Activated naive CD4-positive, alpha-beta T cell treated with anti-CD3 and anti-CD28 coated beads for 36 hours (primary cell): ENCODE measurements around the gene TMEM89. TPM values are rescaled to one million over a fixed set of nuclear protein-coding genes. Genes with fewer than 3 reads are reported as not detected.

Source experiments
- CTCF ChIA-PET: fragments of 350-600 bp; sonication (Branson Sonifier 250); formaldehyde crosslinking; loops from one replicate; lab custom pipeline; 2021; ENCODE audit warnings: antibody characterized with exemption; lab: Charles Lee
- DNase-seq: peaks from one replicate; pipeline ENCODE4 v3.0.0-alpha.2; 2020
- H3K27ac Mint-ChIP-seq: one replicate; pipeline ENCODE4 v1.8.0; 2021; ENCODE audit warnings: mild to moderate bottlenecking, mixed read lengths
- H3K27me3 Mint-ChIP-seq: one replicate; pipeline ENCODE4 v1.8.0; 2021; ENCODE audit warnings: low read depth, mixed read lengths
- H3K36me3 Mint-ChIP-seq: one replicate; pipeline ENCODE4 v1.8.0; 2021; ENCODE audit warnings: low read depth, mixed read lengths
- H3K4me1 Mint-ChIP-seq: one replicate; pipeline ENCODE4 v1.8.0; 2021; ENCODE audit warnings: low read depth, mixed read lengths
- H3K4me3 Mint-ChIP-seq: one replicate; pipeline ENCODE4 v1.8.0; 2021; ENCODE audit warnings: mild to moderate bottlenecking, moderate library complexity, mixed read lengths
- H3K9me3 Mint-ChIP-seq: one replicate; pipeline ENCODE4 v1.8.0; 2021; ENCODE audit warnings: mixed read lengths
- intact Hi-C: fragments of 100-400 bp; cut with micrococcal nuclease; formaldehyde crosslinking; loops from one replicate; pipeline ENCODE4 v1.15.1; 2023
- total RNA-seq, 2 experiments: library from RNA; stranded (reverse); gene quantifications; one replicate each; pipeline ENCODE4 v1.2.3, GENCODE V29; 2021

The TMEM89 gene
- total RNA-seq, 2 experiments from 2014 or later: not detected

- Mint-ChIP-seq H3K27me3 (no peaks in the 10 kb centered on the region), H3K4me3 (no peak overlapping the region), H3K9me3 (no peaks in the 10 kb centered on the region), H3K4me1 (no peaks in the 10 kb centered on the region), H3K27ac (no peak overlapping the region), H3K36me3 (peaks cover 21% of the 10 kb centered on the region)
- no peak for DNase-seq
- intact Hi-C loops: no loop called here
- CTCF ChIA-PET: interaction anchor here (1.0 to 1.3 kb wide), 2 partner anchors 34 to 43 kb away, joined by 3 to 5 read pairs; partner anchors contain the start of gene SLC26A6
These were observed 20.0 kb downstream of the TMEM89 start for GRCh38 chr3:48601622-48601994.

- Mint-ChIP-seq H3K4me1 (no peaks in the 10 kb centered on the region), H3K9me3 (no peaks in the 10 kb centered on the region), H3K36me3 (peaks cover 19% of the 10 kb centered on the region), H3K27ac (no peak overlapping the region), H3K27me3 (no peaks in the 10 kb centered on the region), H3K4me3 (no peak overlapping the region)
- CTCF ChIA-PET: interaction anchor here (1.0 to 1.3 kb wide), 2 partner anchors 35 to 42 kb away, joined by 3 to 5 read pairs; partner anchors contain the start of gene SLC26A6
- intact Hi-C loops: no loop called here
- DNase-seq: no peak
These were observed 20.6 kb downstream of the TMEM89 start for GRCh38 chr3:48600711-48601621.

- H3K9me3 Mint-ChIP-seq: no peaks in the 10 kb centered on the region
- intact Hi-C loops: no loop called here
- CTCF ChIA-PET: interaction anchor here (0.6 kb wide), 1 partner anchor 192 kb away, joined by 3 read pairs; no protein-coding TSS in a partner anchor
- no peak overlapping the region for H3K4me3 Mint-ChIP-seq
- peaks cover 13% of the 10 kb centered on the region for H3K36me3 Mint-ChIP-seq
- H3K4me1 Mint-ChIP-seq: no peaks in the 10 kb centered on the region
- DNase-seq: no peak
- no peak overlapping the region for H3K27ac Mint-ChIP-seq
- H3K27me3 Mint-ChIP-seq: no peaks in the 10 kb centered on the region
These were observed 21.9 kb downstream of the TMEM89 start for GRCh38 chr3:48599509-48600285.

GRCh38 chr3:48599077-48599501 lies 22.5 kb downstream of the TMEM89 start:
- Mint-ChIP-seq H3K27me3 (peaks cover 5% of the 10 kb centered on the region), H3K9me3 (no peaks in the 10 kb centered on the region), H3K36me3 (peaks cover 11% of the 10 kb centered on the region), H3K4me1 (peaks cover 6% of the 10 kb centered on the region), H3K4me3 (no peak overlapping the region), H3K27ac (no peak overlapping the region)
- intact Hi-C loops: no loop called here
- DNase-seq: no peak
- CTCF ChIA-PET: interaction anchor here (0.6 kb wide), 1 partner anchor 191 kb away, joined by 3 read pairs; no protein-coding TSS in a partner anchor

- peaks cover 11% of the 10 kb centered on the region for H3K36me3 Mint-ChIP-seq
- DNase-seq: no peak
- H3K4me1 Mint-ChIP-seq: peaks cover 6% of the 10 kb centered on the region
- intact Hi-C loops: no loop called here
- H3K27me3 Mint-ChIP-seq: peaks cover 7% of the 10 kb centered on the region
- no peak overlapping the region for H3K27ac Mint-ChIP-seq
- no peak overlapping the region for H3K4me3 Mint-ChIP-seq
- CTCF ChIA-PET: interaction anchor here (0.6 kb wide), 1 partner anchor 191 kb away, joined by 3 read pairs; no protein-coding TSS in a partner anchor
- H3K9me3 Mint-ChIP-seq: no peaks in the 10 kb centered on the region
These were observed 23.1 kb downstream of the TMEM89 start for GRCh38 chr3:48598323-48599076.

- intact Hi-C loops: no loop called here
- H3K27me3 Mint-ChIP-seq: peaks cover 14% of the 10 kb centered on the region
- no peak for DNase-seq
- H3K27ac Mint-ChIP-seq: no peak overlapping the region
- no peaks in the 10 kb centered on the region for H3K9me3 Mint-ChIP-seq
- H3K4me3 Mint-ChIP-seq: no peak overlapping the region
- peaks cover 6% of the 10 kb centered on the region for H3K36me3 Mint-ChIP-seq
- CTCF ChIA-PET: interaction anchor here (0.6 kb wide), 2 partner anchors 48 to 417 kb away, joined by 3 read pairs; no protein-coding TSS in a partner anchor
- H3K4me1 Mint-ChIP-seq: peaks cover 6% of the 10 kb centered on the region
These were observed 24.2 kb downstream of the TMEM89 start for GRCh38 chr3:48597408-48597800.

GRCh38 chr3:48596676-48597407 lies 24.7 kb downstream of the TMEM89 start:
- CTCF ChIA-PET: interaction anchor here (0.6 kb wide), 1 partner anchor 48 kb away, joined by 3 read pairs; no protein-coding TSS in a partner anchor
- intact Hi-C loops: no loop called here
- no peaks in the 10 kb centered on the region for H3K9me3 Mint-ChIP-seq

GRCh38 chr3:48596157-48596556 lies 25.4 kb downstream of the TMEM89 start:
- intact Hi-C loops: no loop called here
- Mint-ChIP-seq H3K36me3 (peaks cover 6% of the 10 kb centered on the region), H3K27ac (no peak overlapping the region), H3K4me1 (peaks cover 6% of the 10 kb centered on the region), H3K9me3 (no peaks in the 10 kb centered on the region), H3K4me3 (no peak overlapping the region), H3K27me3 (peaks cover 14% of the 10 kb centered on the region)
- CTCF ChIA-PET: no interaction called here
- no peak for DNase-seq

More at GRCh38 chr3:48596676-48597407, 24.7 kb downstream of the TMEM89 start:
- Mint-ChIP-seq H3K4me1 (peaks cover 6% of the 10 kb centered on the region), H3K36me3 (peaks cover 6% of the 10 kb centered on the region), H3K4me3 (no peak overlapping the region), H3K27me3 (peaks cover 14% of the 10 kb centered on the region), H3K27ac (no peak overlapping the region)
- DNase-seq: no peak

- peaks cover 19% of the 10 kb centered on the region for H3K27me3 Mint-ChIP-seq
- CTCF ChIA-PET: no interaction called here
- peaks cover 6% of the 10 kb centered on the region for H3K4me1 Mint-ChIP-seq
- peaks cover 3% of the 10 kb centered on the region for H3K36me3 Mint-ChIP-seq
- no peak for DNase-seq
- intact Hi-C loops: no loop called here
- H3K27ac Mint-ChIP-seq: no peak overlapping the region
- no peaks in the 10 kb centered on the region for H3K9me3 Mint-ChIP-seq
- H3K4me3 Mint-ChIP-seq: no peak overlapping the region
These were observed 25.9 kb downstream of the TMEM89 start for GRCh38 chr3:48595526-48596121.

GRCh38 chr3:48595075-48595525 lies 26.5 kb downstream of the TMEM89 start, which contains the start of gene COL7A1:
TSS of gene COL7A1 (minus strand) at chr3:48595329. CDS start at chr3:48595159, 170 bp downstream.
- peaks cover 19% of the 10 kb centered on the region for H3K27me3 Mint-ChIP-seq

More at GRCh38 chr3:48595075-48595525, 26.5 kb downstream of the TMEM89 start, which contains the start of gene COL7A1:
- Mint-ChIP-seq H3K9me3 (no peaks in the 10 kb centered on the region), H3K4me1 (peaks cover 6% of the 10 kb centered on the region), H3K4me3 (no peak within 1 kb of the TSS), H3K36me3 (peaks cover under 1% of the 10 kb centered on the region), H3K27ac (no peak within 1 kb of the TSS)
- no peak for DNase-seq
- intact Hi-C loops: no loop called here
- CTCF ChIA-PET: no interaction called here
